ENCODE measurements around the gene DNAJA3.

Gene DNAJA3

DNA sequence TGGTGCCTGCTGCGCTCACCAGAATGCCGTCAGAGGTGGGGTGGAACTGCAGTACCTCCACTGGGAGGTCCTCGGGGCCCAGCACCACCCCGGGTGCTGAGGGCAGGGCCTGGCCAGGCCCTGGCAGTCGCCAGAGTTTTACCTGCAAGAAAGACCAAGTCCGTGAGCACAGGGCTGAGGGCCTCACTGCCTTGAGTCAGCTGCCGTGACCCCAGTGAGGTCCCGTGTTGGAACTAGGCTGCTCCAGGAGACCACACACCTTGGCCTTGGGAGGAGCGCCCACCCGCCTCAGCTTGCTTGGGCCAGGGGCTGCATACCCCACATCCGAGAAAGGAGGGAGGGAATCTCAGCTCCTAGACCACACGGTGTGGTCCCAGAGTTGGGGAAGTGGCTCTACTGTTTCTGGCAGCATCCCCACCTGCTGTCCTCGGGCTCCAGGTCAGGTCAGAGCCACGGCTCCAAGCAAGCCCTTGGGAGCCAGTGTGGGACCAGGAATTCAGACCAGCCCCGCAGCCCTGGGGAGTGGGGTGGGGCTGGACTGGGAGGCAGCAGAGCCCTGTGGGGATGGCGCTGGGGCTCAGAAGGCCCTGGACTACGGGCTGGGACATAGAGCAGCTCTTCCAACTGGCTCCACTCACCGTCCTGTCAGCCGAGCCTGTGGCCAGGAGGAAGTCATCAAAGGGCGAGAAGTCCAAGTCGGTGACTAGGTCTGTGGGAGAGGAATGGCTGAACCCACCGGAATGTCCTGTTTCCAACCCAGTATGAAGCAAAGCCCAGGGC is 17.9 kb upstream of the DNAJA3 start:
- no peak for DNase-seq

DNA sequence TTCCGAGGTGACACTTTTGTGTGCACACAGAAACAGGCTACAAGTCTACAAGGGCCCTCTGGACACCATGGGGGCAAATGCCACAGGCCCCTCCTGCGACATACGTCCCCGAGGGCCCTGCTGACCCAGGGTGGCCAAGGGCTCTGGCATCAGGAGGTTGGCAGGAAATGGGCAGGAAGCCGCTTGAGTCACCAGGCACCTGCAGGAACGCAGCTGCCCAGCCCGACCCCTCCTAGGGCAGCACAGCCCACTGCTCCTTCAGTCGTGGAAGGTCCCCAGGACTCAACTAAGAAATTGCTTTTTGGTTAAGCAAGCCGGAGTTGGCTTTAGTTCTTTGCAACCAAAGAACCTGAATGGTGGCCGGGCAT is 17.4 kb upstream of the DNAJA3 start:
- DNase-seq = no peak

DNA sequence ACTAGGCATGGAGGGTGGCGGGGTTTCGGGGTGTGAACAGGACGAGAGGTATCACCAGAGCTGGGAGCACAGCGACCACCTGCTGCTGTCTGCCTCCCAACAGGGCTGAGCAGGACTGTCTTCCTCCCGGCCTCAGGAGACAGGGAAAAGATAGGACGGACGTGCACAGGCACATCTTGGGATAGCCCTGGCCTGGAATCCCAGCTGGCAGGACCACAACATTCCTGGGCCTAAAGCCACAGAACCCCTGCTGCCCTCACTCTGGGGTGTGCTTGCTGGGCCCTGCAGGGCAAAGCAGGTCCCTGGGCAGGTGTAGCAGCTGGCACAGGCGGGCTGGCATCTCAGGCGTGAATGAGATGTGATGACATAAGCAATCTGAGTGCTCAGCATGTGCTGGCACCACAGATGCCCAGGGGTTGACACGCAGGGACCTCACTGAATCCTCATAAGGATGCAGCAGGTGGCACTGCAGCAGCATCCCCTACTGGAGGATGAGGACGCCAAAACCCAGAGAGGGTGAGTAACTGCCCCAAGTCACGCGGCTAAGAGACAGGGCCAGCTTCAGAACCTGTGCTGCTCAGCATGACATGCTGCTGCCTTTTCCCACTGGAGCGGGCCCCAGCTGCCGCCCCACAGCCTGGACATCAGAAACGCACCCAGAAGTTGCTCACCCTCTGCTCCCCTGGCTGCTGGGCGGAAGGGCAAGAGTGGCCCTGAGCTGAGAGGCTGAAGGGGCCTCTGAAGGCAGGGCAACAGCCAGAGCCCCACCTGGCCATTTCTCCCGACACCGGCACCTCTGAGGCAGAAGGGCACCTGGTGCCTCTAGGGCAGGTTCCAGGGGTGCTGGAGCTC is 16.4 kb upstream of the DNAJA3 start:
- no peak for DNase-seq

DNA sequence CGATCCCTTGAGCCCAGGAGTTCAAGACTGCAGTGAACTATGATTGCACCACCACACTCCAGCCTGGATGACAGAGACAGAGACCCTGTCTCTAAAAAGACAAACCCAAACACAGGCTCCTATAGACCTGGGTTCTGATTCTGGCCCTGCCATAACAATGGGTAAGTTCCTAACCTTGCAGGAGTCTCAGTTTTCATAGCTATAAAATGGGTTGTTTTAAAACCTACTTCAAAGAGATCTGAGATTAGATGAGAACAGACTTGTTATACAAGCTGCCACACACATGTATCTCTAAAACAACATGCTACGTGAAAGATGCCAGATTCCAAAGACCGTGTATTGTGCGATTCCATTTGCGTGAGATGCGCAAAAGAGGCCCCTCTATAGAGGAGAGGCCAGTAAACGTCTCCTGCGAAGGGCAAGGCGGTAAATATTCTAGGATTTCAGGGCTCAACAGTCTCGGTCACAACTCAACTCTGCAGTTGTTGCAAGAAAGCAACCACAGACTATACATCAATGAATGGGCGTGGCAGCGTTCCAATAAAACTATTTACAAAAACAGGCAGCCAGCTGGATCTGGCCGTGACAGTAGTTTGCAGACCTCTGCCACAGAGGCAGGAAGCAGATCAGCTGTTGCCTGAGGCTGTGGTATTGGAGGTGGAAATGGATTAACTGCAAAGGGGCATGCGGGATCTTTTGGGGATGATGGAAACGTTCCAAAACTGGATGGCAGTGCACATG is 15.2 kb upstream of the DNAJA3 start:
- DNase-seq = no peak

DNA sequence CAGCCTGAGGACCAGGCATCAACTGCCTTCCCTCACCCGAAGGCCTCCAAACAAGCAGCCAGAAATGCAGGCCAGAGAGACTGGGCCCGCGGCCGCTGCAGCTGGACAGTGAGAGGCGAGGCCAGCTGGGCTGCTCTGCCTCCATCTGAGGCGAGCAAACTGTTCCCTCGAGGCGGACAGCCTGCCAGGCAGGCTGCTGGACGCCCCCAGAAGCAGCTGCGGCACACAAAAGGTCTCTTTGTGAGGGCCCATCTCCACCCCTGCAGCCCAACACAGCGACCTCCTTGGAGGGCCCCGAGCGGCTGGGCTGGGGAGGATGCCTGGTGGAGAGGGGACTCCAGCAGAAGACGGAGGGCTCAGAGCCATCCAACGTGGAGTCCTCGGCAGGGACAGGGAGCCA is 14.0 kb upstream of the DNAJA3 start:
- DNase-seq = no peak

DNA sequence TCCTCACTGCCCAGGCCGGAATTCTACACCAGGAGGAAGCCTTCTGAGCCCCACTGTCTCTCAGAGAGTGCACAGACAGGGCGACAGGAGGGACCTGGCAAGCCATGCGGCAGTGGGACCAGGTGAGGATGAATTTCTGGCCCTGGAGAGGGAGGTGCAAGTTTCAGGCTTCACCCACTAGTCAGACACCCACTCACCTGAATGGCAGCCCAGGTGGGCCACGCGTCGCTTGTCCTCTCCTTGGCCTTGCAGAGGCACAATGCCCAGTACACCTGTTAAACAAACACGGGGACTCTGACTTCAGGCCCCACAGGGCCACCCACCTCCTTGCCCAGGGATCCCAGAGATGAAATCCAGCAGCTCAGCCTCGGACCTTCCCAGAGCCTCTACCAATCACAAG is 13.5 kb upstream of the DNAJA3 start:
- no peak for DNase-seq

DNA sequence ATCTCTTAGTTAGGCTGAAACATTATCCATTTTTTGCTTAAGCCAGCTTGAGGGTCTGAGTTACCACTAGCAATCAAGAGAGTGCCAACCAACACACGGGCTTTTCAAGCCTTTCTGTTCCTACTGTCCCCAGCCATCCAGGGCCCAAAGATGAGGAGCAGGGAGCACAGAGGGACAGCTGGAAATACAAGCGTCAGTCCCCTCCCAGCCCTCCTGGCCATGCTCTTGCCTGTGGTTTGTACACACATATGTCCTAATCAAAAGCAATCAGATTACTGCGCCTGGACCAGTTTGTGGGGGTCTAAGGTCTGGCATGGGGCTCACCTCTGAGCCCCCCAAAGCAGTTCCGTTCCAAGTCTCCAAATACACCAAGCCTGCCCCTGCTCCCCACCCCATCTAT is 12.8 kb upstream of the DNAJA3 start:
- no peak for DNase-seq

DNA sequence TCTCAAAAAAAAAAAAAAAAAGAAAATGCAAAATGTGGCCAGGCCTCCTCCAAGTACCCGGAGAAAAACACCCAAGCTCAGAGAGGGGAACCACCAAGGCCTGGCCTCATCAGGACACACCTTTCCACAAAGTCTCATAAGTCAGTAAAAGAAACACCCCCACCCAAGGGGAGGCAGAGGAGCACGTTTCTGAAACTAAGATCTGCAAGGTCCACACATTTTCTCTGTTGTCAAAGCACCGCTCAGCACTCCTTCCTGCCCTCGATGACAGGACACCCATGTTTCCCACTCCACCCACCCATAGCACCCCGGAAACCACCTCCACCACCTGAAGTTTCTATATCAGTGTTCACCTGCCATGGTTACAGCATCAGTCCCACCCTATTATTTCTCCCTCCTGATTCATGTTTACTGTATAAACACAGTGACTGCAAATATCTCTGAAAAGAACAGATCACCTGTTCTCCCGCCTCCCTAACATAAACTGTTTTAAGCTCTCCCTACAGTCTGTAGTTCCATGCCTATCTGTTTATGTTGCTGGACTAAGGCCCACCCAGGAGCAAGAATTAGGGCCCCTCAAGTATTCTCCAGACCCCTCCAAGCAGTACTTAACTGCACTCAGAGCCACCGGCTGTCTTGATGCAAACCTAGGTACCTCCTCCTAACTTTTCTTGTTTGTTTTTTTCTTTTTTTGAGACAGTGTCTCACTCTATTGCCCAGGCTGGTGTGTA is 11.3 kb upstream of the DNAJA3 start:
- peak; percentile 86 for DNase-seq

DNA sequence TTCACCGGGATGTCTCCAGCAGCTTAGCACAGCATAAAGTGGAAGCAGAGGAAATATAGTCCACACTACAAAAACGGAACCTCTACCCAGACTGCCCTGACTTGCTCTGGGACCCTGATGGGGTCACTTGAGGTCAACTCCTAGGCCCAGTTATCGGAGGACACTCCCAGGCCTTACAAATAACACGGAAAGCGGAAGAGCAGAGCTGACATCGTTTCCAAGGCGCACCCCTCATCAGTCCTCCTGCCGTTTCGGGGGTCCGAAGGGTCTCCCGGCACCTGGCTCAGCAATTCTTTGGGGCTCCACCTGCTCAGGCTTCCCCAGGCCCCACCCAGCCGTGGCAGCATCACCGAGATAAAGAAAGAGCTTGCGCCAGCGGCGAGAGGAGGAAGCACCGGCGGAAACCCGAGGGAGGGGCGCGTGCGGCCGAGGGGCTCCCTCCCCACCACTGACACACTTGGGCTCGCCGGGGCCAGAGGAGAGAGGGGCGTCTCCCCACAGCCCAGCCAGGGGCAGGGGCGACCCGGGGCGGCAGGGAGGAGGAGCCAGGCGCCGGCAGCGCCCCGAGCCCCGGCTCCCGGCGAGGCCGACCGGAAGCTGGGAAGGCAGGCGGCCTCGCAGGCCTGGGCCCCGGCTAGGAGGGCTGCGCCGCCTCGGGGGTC is 10.0 kb upstream of the DNAJA3 start:
- peak; percentile 57 for DNase-seq

DNA sequence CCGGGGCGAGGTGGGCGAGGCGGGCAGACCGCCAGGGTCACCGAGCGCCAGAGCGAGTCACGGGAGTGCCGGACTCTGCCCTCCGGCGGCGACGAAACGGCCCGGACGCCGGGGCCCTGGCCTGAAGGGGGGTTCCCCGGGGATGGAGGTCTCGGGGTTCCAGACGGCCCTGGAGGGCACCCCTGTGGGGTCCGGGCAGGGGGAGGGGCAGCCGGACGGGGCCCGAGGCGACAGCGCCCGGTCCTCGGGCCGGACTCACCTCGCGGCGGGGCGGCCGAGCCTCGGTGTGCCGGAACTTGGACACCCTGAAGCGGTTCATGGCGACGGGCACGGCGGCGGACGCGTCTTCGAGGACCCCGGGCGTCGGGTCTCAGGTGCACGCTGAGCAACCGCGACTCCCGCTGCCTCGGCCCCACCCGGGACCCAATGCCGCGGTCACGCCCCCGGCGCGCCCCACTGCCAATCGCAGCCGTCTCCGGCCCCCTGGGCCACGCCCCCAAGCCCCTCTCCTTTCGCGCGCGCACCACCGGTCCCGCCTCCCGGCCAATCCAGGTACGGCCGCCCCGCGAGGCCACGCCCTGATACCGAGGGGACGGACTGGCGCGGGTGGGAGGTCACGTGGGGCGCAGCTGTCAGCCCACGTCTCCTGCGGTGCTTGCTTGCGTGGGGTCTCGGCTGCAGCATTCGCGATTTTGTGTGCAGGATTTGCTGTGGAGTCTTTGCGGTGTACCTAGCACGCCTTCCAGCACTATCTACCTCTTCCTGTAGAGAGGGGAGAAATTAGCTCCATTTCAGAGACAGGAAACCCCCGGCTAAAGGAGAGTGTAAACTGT is 9.3 kb upstream of the DNAJA3 start, which contains the start of gene CORO7:
Gene CORO7, minus strand, starts transcription at position 397 of the 833 bp plus-strand sequence. Its CDS starts 78 bp downstream, at position 319.
- DNase-seq = peak; percentile 97

DNA sequence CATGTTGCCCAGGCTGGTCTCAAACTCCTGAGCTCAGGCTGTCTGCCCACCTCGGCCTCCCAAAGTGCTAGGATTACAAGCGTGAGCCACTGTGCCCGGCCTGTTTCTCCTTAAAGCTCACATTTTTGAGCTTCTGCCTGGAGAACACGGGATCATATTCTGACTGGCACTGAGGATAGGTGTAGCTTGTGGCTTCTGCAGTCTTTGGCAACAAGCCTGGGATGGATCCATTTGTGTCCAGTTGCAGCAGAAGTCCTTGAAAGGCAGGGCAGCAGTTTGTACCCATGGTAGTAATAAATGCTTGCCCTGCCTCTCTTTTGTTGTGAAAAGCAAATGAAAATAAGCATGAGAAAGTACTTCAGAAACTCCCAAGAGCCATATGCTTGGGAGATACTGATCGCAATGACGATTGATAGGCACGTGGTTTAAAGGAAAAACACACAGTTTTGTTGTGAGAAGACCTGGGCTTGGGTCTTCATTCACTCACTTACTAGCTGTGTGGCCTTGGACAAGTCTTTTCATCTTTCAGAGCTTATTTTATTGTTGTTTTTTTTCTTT is 6.2 kb upstream of the DNAJA3 start:
- no peak for DNase-seq

DNA sequence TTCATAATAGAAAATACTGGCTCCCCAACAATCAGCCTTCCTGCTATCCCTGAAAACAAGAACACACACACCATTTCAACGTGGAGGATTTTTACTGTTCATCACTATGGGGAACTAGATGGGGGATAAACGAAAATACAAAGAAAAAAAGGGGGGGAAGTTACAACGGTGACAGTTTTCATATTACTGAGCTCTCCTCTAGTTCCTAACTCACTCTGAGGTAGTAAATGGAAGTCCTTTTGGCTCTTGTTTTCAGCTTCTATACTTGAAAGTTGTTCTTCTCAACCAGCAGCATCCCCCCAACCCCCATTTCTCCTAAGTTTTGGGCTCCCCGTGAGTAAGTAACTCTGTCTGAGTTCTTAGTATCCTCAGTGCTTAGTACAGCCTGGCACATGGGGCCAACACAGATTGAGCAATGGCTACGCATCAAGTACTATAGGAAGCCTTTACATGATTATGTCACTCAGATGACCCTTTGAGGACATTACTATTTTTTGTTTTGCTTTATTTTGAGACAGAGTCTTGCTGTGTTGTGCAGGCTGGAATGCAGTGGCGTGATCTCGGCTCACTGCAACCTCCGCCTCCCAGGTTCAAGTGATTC is 5.1 kb upstream of the DNAJA3 start:
- DNase-seq = no peak

DNA sequence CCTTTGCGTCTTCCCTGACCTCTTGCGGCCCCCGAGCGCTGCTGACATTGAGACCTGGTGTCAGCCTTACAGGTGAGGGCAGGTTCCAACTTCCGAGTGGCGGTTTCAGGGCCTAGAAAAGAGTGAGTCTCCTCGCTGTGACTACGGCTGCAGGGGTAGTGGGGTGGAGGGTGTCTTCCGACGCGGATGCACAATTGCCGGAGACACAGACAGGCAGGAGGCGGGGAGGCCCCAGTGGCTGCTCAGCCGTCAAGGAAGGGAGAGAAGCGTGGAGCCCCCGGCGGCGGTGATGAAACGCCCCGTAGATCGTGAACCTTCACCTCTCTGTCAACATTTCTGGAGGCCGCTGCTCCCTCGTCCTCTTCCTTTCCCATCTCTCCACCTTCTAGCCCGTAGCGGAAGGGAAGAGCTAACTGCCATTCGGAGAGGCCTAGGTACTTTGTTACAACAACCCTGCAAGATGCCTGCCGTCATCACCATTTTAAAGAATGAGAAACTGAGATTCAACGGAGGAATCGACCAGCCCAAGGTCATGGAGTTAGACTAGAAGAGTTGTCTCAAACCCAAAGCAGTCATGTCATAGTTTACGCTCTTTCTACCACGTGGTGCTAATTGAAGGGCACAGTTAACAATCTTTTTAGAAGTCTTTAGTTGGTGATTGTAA is 485 bp downstream of the DNAJA3 start:
- DNase-seq = peak; percentile 49

DNA sequence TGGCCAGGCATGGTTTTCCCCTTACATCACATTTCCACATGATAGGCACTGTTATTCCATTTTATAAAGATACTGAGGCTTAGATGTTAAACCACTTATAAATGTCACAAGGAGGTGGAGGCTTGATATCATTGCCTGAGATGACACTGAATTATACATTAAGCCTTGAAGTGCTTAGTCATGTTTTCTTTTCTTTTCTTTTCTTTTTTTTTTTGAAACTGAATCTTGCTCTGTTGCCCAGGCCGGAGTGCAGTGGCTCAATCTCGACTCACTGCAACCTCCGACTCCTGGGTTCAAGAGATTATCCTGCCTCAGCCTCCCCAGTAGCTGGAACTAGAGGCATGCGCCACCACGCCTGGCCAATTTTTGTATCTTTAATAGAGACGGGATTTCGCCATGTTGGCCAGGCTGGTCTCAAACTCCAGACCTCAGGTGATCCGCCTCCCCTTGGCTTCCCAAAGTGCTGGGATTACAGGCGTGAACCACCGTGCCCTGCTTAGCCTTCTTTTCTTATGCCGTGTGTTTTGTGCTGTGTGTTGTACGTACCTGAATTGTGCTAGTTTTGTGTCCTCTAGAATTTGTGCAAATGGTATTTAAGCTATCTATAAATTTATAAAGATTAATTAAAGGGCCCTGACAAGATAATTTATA is 1.2 kb downstream of the DNAJA3 start:
- DNase-seq = no peak

DNA sequence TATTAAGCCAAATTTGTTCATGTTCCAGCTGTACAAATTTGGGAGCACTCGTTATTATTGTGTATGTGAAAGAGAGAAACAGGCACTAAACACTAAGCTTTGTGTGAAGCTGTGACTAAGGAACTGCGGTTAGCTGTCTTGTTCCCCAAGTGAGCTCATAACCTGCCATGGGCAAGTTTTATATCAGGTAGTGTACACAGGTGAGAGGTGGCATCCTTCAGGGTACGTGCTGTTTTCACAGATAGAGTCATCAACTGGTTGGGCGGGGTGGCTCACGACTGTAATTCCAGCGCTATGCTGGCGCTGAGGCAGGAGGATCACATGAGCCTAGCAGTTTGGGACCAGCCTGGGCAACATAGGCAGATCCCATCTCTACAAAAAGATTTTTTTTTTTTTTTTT is 2.8 kb downstream of the DNAJA3 start:
- DNase-seq = no peak

DNA sequence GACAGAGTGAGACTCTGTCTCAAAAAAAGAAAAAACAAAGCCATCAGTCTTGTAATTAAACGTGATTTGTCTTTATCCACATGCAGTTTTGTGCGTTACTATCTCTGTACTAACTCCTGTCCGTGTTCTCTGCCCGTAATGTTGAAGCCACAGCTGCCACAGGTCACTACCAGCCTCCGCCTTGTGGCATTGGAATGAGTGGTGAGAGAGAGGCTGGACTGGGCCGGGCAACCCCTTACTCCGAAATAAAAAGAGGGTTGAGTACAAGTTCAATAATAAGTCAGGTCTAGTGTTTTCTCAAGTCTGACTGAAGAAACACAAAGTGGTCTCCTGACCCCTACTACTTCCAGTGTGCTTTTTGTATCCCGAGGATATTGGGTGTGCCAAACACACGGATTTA is 5.4 kb downstream of the DNAJA3 start:
- DNase-seq = no peak

DNA sequence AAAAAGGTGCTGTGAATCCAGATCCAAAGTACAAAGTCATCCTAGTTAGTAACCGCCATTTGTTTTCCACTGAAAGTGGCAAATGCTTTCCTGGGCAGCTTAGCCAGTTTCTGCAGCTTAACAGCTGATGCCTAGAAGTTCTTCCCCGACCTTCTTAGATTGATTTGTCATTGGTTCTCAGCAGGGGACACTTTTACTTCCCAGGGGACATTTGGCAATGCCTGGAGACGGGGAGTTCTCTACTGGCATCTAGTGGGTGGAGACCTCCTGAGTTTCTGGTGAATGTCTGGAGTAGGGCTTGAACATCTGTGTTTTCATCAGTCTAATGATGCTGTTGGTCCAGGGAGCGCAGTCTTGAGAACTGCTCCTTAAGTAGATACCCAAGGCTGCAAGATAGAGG is 7.6 kb downstream of the DNAJA3 start:
- DNase-seq = no peak

DNA sequence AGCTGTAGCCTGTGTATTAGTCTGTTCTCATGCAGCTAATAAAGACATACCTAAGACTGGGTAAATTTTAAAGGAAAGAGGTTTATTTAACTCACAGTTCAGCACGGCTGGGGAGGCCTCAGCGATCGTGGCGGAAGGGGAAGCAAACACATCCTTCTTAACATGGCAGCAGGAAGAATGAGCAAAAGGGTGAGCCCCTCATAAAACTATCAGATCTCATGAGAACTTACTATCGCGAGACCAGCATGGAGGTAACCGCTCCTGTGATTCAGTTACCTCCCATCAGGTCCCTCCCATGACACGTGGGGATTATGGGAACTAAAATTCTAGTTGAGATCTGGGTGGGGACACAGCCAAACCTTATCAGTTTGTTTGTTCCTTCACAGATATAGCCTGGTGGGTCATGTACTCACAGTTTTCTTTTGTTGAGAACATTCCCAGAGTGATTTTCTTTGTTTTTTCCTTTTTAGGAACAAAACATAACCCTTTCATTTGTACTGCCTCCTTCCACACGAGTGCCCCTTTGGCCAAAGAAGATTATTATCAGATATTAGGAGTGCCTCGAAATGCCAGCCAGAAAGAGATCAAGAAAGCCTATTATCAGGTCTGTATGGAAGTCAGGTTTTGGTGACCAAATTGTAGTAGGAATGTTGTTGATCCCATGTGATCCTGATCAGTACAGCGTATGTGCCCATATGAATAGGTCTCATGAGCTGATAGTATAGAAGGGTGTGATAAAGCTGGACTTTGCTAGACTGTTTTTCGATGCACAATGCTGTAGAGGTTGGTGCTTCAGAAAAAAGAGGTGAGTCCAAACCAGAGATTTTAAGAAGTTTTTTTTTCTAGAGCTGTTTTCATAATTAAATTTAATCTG is 8.5 kb downstream of the DNAJA3 start:
- DNase-seq = no peak
